GM18867 (cell line): ENCODE data around the gene HACL1.
"Not testable (repeated sequence)": the region's sequence is repeated elsewhere in the genome, so short reads cannot be mapped to it uniquely, and the experiment has no call there.

Experiments used
- ATAC-seq: cut with Tn5 transposase; IDR thresholded peaks from one replicate; pipeline ENCODE4 v1.9.1; 2021; ENCODE audit warnings: mild to moderate bottlenecking, moderate library complexity; ENCODE audit not compliant: unreplicated experiment

The HACL1 gene

GRCh38 chr3:15630646-15631350 is 29.4 kb upstream of the HACL1 start:
- ATAC-seq = peak; percentile 43

GRCh38 chr3:15629860-15630597 is 28.7 kb upstream of the HACL1 start:
- ATAC-seq = peak; percentile 96

GRCh38 chr3:15628967-15629366 is 27.6 kb upstream of the HACL1 start:
- no peak for ATAC-seq

- ATAC-seq = no peak
Observed at GRCh38 chr3:15623535-15624440, 22.4 kb upstream of the HACL1 start.

- not testable (repeated sequence) for ATAC-seq
Observed at GRCh38 chr3:15619659-15620464, 18.5 kb upstream of the HACL1 start.

- ATAC-seq = no peak
Observed at GRCh38 chr3:15616053-15616452, 14.7 kb upstream of the HACL1 start.

GRCh38 chr3:15614958-15615357 is 13.6 kb upstream of the HACL1 start:
- no peak for ATAC-seq

- ATAC-seq = no peak
Observed at GRCh38 chr3:15612001-15612400, 10.6 kb upstream of the HACL1 start.

GRCh38 chr3:15611018-15611417 is 9.6 kb upstream of the HACL1 start:
- ATAC-seq = no peak

GRCh38 chr3:15610082-15610759 is 8.9 kb upstream of the HACL1 start:
- ATAC-seq = no peak

GRCh38 chr3:15606434-15606891 is 5.1 kb upstream of the HACL1 start:
- no peak for ATAC-seq

GRCh38 chr3:15604584-15604983 is 3.2 kb upstream of the HACL1 start:
- ATAC-seq = not testable (repeated sequence)

- ATAC-seq = not testable (repeated sequence)
Observed at GRCh38 chr3:15602816-15603215, 1.4 kb upstream of the HACL1 start.

GRCh38 chr3:15602146-15602536 is 772 bp upstream of the HACL1 start:
- ATAC-seq = peak; percentile 16

- peak; percentile 14 for ATAC-seq
Observed at GRCh38 chr3:15601046-15601398, 347 bp downstream of the HACL1 start.

- no peak for ATAC-seq
Observed at GRCh38 chr3:15595955-15596354, 5.4 kb downstream of the HACL1 start.

GRCh38 chr3:15592968-15593367 is 8.4 kb downstream of the HACL1 start:
- no peak for ATAC-seq

GRCh38 chr3:15591928-15592327 is 9.4 kb downstream of the HACL1 start:
- no peak for ATAC-seq

- no peak for ATAC-seq
Observed at GRCh38 chr3:15591242-15591641, 10.1 kb downstream of the HACL1 start.
